SK-N-SH (cell line): ENCODE measurements around the gene SCAMP5.

Source experiments
- NRF1 ChIP-seq: IDR thresholded peaks from 2 replicates; pipeline ENCODE4 v1.6.1; 2012; ENCODE audit warnings: low read depth, mild to moderate bottlenecking, low read length
- POLR2AphosphoS5 ChIP-seq: IDR thresholded peaks from 2 replicates; pipeline ENCODE4 v1.6.1; 2012; ENCODE audit warnings: low read depth, low read length
- TCF12 ChIP-seq: IDR thresholded peaks from 2 replicates; pipeline ENCODE4 v1.4.0; 2012
- TF ChIP-seq, protein P1 (sequence below): fragments of 200-600 bp; sonication (generic); IDR thresholded peaks from 2 replicates; pipeline ENCODE4 v1.6.1; 2017; ENCODE audit warnings: antibody characterized with exemption, mild to moderate bottlenecking, moderate library complexity

DNA sequence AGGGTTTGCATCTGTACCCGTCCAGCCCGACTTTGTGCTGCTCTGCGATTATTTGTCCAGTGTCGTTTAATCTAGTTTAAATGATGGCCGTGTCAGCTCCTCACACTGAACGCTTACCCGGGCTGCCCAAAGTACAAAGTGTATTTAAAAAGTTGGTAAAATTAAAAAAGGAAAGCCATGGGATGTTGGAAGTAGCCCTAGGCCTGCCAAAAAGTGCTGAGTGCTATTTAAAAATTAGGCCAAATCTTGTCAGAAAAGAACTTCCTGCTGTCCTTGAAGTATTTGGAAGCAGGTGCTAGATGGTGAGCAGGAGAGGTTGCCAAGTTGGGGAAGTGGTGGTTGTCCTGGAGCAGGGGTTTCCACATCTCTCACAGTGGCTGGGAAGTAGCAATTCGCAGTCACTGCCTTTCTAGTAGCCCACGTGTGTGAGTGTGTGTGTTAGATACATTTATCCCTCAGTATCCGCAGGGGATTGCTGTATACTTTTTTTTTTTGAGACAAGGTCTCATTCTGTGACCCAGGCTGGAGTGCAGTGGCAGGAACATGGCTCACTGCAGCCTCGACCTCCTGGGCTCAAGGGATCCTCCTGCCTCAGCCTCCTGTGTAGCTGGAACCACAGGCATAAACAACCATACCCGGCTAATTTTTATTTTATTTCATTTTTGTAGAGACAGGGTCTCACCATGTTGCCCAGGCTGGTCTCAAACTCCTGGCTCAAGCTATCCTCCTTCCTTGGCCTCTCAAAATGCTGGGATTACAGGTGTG lies 28.7 kb downstream of the SCAMP5 start:
- TF ChIP-seq, protein P1, sequence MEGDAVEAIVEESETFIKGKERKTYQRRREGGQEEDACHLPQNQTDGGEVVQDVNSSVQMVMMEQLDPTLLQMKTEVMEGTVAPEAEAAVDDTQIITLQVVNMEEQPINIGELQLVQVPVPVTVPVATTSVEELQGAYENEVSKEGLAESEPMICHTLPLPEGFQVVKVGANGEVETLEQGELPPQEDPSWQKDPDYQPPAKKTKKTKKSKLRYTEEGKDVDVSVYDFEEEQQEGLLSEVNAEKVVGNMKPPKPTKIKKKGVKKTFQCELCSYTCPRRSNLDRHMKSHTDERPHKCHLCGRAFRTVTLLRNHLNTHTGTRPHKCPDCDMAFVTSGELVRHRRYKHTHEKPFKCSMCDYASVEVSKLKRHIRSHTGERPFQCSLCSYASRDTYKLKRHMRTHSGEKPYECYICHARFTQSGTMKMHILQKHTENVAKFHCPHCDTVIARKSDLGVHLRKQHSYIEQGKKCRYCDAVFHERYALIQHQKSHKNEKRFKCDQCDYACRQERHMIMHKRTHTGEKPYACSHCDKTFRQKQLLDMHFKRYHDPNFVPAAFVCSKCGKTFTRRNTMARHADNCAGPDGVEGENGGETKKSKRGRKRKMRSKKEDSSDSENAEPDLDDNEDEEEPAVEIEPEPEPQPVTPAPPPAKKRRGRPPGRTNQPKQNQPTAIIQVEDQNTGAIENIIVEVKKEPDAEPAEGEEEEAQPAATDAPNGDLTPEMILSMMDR, result no peak
- no peak for TF ChIP-seq TCF12
- TF ChIP-seq NRF1, result no peak
- no peak for TF ChIP-seq POLR2AphosphoS5
